Osteoblast (primary cell): ENCODE data around the gene PROM2. TPM values are rescaled to one million over a fixed set of nuclear protein-coding genes. Genes with fewer than 3 reads are reported as not detected.

ENCODE experiments used
- DNase-seq: peaks from one replicate; pipeline ENCODE4 v3.0.0; 2011; ENCODE audit warnings: low spot score, mixed read lengths; ENCODE audit not compliant: insufficient read length; ENCODE audit errors: missing footprints
- H2AFZ ChIP-seq: 2 replicates; pipeline ENCODE4 v1.6.0; 2011; ENCODE audit warnings: mild to moderate bottlenecking, low read length
- H3K27ac ChIP-seq: 2 replicates; pipeline ENCODE4 v1.5.1; 2011; ENCODE audit warnings: mild to moderate bottlenecking, low read depth, low read length, moderate library complexity
- H3K27me3 ChIP-seq: 2 replicates; pipeline ENCODE4 v1.6.0; 2012; ENCODE audit warnings: mild to moderate bottlenecking, control low read depth, inconsistent platforms, low read length, moderate library complexity; ENCODE audit not compliant: insufficient read depth
- H3K36me3 ChIP-seq: 2 replicates; pipeline ENCODE4 v1.5.1; 2011; ENCODE audit warnings: mild to moderate bottlenecking, low read length, control low read depth, moderate library complexity; ENCODE audit not compliant: insufficient read depth
- H3K4me1 ChIP-seq: 2 replicates; pipeline ENCODE4 v1.5.1; 2011; ENCODE audit warnings: mild to moderate bottlenecking, low read length, control low read depth, moderate library complexity; ENCODE audit not compliant: insufficient read depth
- H3K4me2 ChIP-seq: 2 replicates; pipeline ENCODE4 v1.6.0; 2011; ENCODE audit warnings: mild to moderate bottlenecking, low read length; ENCODE audit not compliant: insufficient read depth
- H3K4me3 ChIP-seq: fragments of 200-600 bp; sonication (generic); 3 replicates; pipeline ENCODE4 v1.5.1; 2012; ENCODE audit warnings: mild to moderate bottlenecking, low read length, inconsistent platforms; ENCODE audit not compliant: insufficient read depth
- H3K79me2 ChIP-seq: 2 replicates; pipeline ENCODE4 v1.6.0; 2012; ENCODE audit warnings: mild to moderate bottlenecking, low read length, control low read depth, inconsistent platforms; ENCODE audit not compliant: insufficient read depth
- H3K9me3 ChIP-seq: 2 replicates; pipeline ENCODE4 v1.5.1; 2011; ENCODE audit warnings: low read depth, low read length, control low read depth
- H4K20me1 ChIP-seq: 2 replicates; pipeline ENCODE4 v1.6.0; 2012; ENCODE audit warnings: mild to moderate bottlenecking, low read length, control low read depth; ENCODE audit not compliant: insufficient read depth
- CTCF ChIP-seq: IDR thresholded peaks from 2 replicates; pipeline ENCODE4 v1.5.1; 2011; ENCODE audit warnings: mild to moderate bottlenecking, low read depth, low read length, moderate library complexity; ENCODE audit errors: extremely low read depth
- total RNA-seq: library from RNA; depleted of rRNA; stranded (reverse); fragments of >200 nt; gene quantifications from 2 replicates; pipeline ENCODE4 v1.2.3, GENCODE V29; 2012

Gene PROM2
- total RNA-seq, 1 donor: 0.36 TPM

DNA sequence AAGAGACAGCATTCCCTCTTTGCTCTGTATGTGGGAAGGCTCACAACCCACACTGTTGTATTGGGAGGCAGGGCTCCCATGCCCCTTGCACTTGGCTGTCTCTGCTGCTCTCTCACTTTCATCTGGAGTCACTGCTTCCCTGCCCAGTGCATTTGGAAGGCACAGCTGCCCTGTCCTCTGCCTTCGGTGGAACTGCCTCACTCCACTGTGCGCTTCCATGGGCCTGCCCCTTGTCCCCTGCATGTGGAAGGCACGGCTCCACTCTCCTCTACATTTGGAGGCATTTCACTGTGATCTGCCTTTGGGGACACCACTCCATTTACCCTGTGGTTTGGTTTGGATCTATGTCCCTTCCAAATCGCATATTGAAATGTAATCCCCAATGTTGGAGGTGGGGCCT, 9.1 kb upstream of the PROM2 start:
- Histone ChIP-seq H3K27ac (no peak overlapping the region), H3K79me2 (no peaks in the 10 kb centered on the region), H4K20me1 (no peaks in the 10 kb centered on the region), H3K4me2 (no peak overlapping the region), H3K4me1 (no peaks in the 10 kb centered on the region), H3K36me3 (no peaks in the 10 kb centered on the region), H3K27me3 (peaks cover 7% of the 10 kb centered on the region), H3K4me3 (no peak overlapping the region), H2AFZ (no peak overlapping the region), H3K9me3 (no peaks in the 10 kb centered on the region)
- no peak for TF ChIP-seq CTCF
- no peak for DNase-seq

- no peaks in the 10 kb centered on the region for H3K79me2 ChIP-seq
- peaks cover 7% of the 10 kb centered on the region for H3K27me3 ChIP-seq
- H3K36me3 ChIP-seq: no peaks in the 10 kb centered on the region
- no peak for TF ChIP-seq CTCF
- H4K20me1 ChIP-seq: no peaks in the 10 kb centered on the region
- DNase-seq: peak; percentile 11
- no peak overlapping the region for H3K27ac ChIP-seq
- no peaks in the 10 kb centered on the region for H3K9me3 ChIP-seq
- H2AFZ ChIP-seq: no peak overlapping the region
- no peaks in the 10 kb centered on the region for H3K4me1 ChIP-seq
- H3K4me3 ChIP-seq: no peak overlapping the region
- no peak overlapping the region for H3K4me2 ChIP-seq
Measured at GRCh38 chr2:95266781-95267430, 7.3 kb upstream of the PROM2 start.

GRCh38 chr2:95267458-95268210, 6.6 kb upstream of the PROM2 start:
- Histone ChIP-seq H3K36me3 (no peaks in the 10 kb centered on the region), H3K27ac (no peak overlapping the region), H2AFZ (no peak overlapping the region), H3K27me3 (peaks cover 7% of the 10 kb centered on the region), H4K20me1 (no peaks in the 10 kb centered on the region), H3K4me1 (no peaks in the 10 kb centered on the region), H3K9me3 (no peaks in the 10 kb centered on the region), H3K4me3 (no peak overlapping the region), H3K4me2 (no peak overlapping the region), H3K79me2 (no peaks in the 10 kb centered on the region)
- no peak for TF ChIP-seq CTCF
- DNase-seq: peak; percentile 83
